Vagina (tissue), 2 donors: ENCODE results near the gene NEK8.
A peak's percentile ranks its signal among the peaks of the same experiment; 100 is the strongest.

ENCODE experiments used
- POLR2A ChIP-seq, 2 donors: fragments of 450-650 bp; IDR thresholded peaks; one replicate each; pipeline ENCODE4 v1.6.1; 2017; ENCODE audit warnings: antibody characterized with exemption in 2 of 2, mild to moderate bottlenecking in 2 of 2, moderate library complexity in 2 of 2
- POLR2AphosphoS5 ChIP-seq, 2 donors: sonication (generic); formaldehyde crosslinking; IDR thresholded peaks; one replicate each; pipeline ENCODE4 v1.9.0; 2017; ENCODE audit warnings: antibody characterized with exemption in 2 of 2, mild to moderate bottlenecking in 2 of 2, low read depth in 1 of 2; ENCODE audit not compliant: insufficient read depth in 1 of 2
- TF ChIP-seq, protein P1 (sequence below), 3 experiments: fragments of 450-650 bp in 2 of 3; fragments of 200-600 bp in 1 of 3; sonication (generic) in 1 of 3; IDR thresholded peaks; one replicate each; pipeline ENCODE4 v1.5.1; 2017 to 2019; ENCODE audit warnings: antibody characterized with exemption in 3 of 3, mild to moderate bottlenecking in 2 of 3, moderate library complexity in 2 of 3

DNA sequence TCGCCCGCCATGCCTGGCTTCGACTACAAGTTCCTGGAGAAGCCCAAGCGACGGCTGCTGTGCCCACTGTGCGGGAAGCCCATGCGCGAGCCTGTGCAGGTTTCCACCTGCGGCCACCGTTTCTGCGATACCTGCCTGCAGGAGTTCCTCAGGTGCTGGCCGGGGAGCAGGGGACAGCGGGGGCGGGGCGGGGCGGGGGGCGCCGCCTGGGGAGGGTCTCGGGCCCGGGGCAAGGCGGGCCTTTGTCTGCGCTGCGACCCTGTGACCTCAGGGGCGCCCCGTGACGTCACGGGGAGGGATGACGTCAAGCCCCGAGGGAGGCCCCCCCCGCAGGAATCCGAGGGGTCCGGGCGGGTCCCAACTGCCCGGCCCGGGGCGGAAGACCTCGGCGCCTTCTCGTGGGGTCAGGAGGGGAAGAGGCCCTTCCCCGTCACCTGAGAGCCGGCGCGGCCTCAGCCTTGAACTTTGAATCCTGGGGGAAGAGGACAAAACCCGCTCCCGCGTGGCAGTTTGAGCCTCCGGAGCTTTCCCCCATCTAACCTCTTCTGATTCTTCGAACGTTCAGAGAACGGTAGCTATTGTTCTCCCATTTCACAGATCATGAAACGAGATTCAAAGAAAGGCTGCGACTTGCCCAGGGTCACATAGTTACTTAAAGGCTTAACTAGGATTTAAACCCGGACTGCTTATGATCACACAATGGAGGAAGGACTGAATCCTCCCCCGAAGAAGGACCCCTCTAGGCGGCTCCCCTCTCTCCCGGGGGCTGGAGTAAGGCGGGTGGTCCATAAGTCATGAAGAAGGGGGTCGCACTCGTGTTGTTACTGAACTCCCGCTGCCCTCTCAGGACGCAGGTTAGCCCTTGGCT, 15.8 kb downstream of the NEK8 start:
- TF ChIP-seq, protein P1, sequence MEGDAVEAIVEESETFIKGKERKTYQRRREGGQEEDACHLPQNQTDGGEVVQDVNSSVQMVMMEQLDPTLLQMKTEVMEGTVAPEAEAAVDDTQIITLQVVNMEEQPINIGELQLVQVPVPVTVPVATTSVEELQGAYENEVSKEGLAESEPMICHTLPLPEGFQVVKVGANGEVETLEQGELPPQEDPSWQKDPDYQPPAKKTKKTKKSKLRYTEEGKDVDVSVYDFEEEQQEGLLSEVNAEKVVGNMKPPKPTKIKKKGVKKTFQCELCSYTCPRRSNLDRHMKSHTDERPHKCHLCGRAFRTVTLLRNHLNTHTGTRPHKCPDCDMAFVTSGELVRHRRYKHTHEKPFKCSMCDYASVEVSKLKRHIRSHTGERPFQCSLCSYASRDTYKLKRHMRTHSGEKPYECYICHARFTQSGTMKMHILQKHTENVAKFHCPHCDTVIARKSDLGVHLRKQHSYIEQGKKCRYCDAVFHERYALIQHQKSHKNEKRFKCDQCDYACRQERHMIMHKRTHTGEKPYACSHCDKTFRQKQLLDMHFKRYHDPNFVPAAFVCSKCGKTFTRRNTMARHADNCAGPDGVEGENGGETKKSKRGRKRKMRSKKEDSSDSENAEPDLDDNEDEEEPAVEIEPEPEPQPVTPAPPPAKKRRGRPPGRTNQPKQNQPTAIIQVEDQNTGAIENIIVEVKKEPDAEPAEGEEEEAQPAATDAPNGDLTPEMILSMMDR (IDR thresholded peaks at IDR 0.05): no peak
- no peak for TF ChIP-seq POLR2A (IDR thresholded peaks at IDR 0.05)
- TF ChIP-seq POLR2AphosphoS5 (IDR thresholded peaks at IDR 0.05; ENCODE audit: insufficient read depth in 1 of 2, low read depth in 1 of 2): peak in 1 of 2 donors; percentile 64
